ENCODE data around the gene RHOBTB3. TPM values are rescaled to one million over a fixed set of nuclear protein-coding genes. Genes with fewer than 3 reads are reported as not detected.

The RHOBTB3 gene
- total and polyA plus RNA-seq, 9 donors: 52.8 to 221 (median 180) TPM

DNA sequence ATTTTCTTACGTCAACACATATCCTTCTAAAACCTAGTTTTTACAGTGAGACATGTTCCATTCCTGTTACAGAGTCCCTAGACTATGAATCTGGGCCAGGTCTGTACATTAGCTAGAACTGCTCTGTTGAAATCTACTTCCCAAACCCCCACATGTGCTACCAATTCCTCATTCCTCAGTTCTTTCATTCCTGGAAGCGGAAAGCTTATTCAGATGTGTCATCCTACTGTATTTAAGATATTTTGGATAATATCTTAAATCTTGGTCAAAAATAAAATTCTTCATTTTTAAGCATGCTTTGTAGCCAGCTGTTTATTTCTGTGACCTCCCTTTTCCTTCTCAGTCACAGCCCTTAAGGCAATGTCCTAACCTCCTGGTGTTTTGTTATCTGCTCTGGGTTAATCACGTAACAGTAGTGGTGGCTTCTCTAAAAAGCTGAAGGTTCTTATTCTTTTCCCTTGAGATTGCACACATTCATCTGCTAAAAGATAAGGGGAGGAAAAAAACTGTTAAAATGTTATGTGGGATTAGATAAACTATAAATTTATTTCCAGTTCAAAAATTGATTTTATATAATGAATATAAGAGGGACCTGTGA, 55.8 kb downstream of the RHOBTB3 start:
- Histone ChIP-seq H3K36me3 (no peaks in the 10 kb centered on the region), H3K4me1 (ENCODE audit: insufficient read depth) (peaks cover 1% of the 10 kb centered on the region), H3K9me3 (no peaks in the 10 kb centered on the region), H3K27ac (no peak overlapping the region), H3K27me3 (no peaks in the 10 kb centered on the region), H3K4me3 (no peak overlapping the region)
- DNase-seq: no peak
- TF ChIP-seq, protein P1, sequence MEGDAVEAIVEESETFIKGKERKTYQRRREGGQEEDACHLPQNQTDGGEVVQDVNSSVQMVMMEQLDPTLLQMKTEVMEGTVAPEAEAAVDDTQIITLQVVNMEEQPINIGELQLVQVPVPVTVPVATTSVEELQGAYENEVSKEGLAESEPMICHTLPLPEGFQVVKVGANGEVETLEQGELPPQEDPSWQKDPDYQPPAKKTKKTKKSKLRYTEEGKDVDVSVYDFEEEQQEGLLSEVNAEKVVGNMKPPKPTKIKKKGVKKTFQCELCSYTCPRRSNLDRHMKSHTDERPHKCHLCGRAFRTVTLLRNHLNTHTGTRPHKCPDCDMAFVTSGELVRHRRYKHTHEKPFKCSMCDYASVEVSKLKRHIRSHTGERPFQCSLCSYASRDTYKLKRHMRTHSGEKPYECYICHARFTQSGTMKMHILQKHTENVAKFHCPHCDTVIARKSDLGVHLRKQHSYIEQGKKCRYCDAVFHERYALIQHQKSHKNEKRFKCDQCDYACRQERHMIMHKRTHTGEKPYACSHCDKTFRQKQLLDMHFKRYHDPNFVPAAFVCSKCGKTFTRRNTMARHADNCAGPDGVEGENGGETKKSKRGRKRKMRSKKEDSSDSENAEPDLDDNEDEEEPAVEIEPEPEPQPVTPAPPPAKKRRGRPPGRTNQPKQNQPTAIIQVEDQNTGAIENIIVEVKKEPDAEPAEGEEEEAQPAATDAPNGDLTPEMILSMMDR (IDR thresholded peaks at IDR 0.05): no peak
- TF ChIP-seq POLR2A (IDR thresholded peaks at IDR 0.05) (no peak), EP300 (IDR thresholded peaks at IDR 0.05) (no peak)
- intact Hi-C loops (cut with DNase I): loop anchor here in 3 of 4 donors (5.0 to 10.0 kb wide), 3 partner anchors 50 to 112 kb away; no protein-coding TSS in a partner anchor
- WGBS, 3 donors: 71 to 92% (median 88%) methylated on average over 3 of the region's 3 CpGs

DNA sequence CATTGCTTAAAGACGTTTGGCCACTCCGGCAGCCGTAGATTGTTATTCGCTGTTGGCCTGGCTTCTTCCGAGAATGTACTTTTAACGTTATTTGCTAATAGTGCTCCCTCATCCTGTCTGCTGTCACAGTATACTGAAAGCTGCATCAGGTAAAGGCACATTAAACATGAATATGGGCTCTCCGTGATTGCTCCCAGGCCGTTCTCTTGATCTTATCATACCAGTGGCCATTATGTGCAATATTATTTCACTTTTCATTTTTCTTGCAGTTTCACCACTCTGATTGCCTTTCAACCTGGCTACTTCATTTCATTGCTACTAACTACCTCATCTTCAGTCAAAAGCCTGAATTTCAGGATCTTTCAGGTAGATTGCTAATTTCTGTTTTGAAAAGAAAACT, 57.4 kb downstream of the RHOBTB3 start:
- Histone ChIP-seq H3K9me3 (no peaks in the 10 kb centered on the region), H3K4me3 (no peak overlapping the region), H3K27ac (no peak overlapping the region), H3K36me3 (no peaks in the 10 kb centered on the region), H3K27me3 (no peaks in the 10 kb centered on the region), H3K4me1 (ENCODE audit: insufficient read depth) (peaks cover 1% of the 10 kb centered on the region)
- intact Hi-C loops (cut with DNase I): loop anchor here in 3 of 4 donors (5.0 to 10.0 kb wide), 3 partner anchors 49 to 114 kb away; no protein-coding TSS in a partner anchor
- DNase-seq: no peak
- 89 to 93% (median 91%) methylated on average over 8 of the region's 8 CpGs for WGBS, 3 donors
- TF ChIP-seq EP300 (IDR thresholded peaks at IDR 0.05) (no peak), POLR2A (IDR thresholded peaks at IDR 0.05) (no peak)
- TF ChIP-seq, protein P1 (IDR thresholded peaks at IDR 0.05): no peak

DNA sequence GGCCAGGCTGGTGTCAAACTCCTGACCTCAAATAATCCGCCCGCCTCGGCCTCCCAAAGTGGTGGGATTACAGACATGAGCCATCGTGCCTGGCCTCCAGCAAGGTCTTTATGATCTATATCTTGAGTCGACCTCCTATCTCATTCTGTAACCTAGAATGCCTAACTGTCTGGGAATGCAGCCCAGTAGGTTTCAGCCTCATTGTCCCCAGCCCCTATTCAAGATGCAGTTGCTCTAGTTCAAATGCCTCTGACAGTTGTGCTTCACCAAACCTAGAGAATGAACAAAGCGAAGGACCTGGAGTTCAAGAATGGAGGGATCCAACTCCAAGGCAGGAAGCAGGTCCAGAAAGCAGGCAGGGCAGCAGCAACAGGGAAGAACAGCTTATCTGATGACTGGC, 60.6 kb downstream of the RHOBTB3 start:
- Histone ChIP-seq H3K27me3 (no peaks in the 10 kb centered on the region), H3K4me3 (no peak overlapping the region), H3K36me3 (no peaks in the 10 kb centered on the region), H3K9me3 (no peaks in the 10 kb centered on the region), H3K27ac (no peak overlapping the region), H3K4me1 (ENCODE audit: insufficient read depth) (peaks cover 2% of the 10 kb centered on the region)
- 89 to 94% (median 90%) methylated on average over 6 of the region's 6 CpGs for WGBS, 3 donors
- intact Hi-C loops (cut with DNase I): no loop called here
- TF ChIP-seq, protein P1 (IDR thresholded peaks at IDR 0.05): no peak
- TF ChIP-seq POLR2A (IDR thresholded peaks at IDR 0.05): no peak
- no peak for DNase-seq

DNA sequence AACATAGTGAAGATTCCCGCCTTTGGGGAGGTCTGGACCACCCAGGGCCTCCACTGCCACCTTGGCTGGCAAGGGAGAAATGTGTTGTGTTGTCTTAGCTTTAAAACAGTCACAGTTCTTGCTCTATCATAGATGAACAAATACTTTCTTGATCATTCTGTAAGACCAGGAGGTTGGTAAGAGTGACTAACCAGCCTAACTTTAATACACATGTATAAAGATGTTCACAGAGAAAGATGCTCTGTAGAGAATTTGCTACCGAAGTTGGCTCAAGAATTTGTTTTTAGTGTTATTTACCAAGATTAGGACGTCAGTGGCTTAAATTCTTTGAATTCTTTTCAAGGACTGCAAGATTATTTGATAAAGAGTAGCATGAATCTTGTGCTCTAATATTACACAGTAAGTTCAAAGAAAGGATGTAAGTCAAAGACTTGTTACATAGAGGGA, 63.0 kb downstream of the RHOBTB3 start:
- 36 to 46% (median 42%) methylated on average over 3 of the region's 3 CpGs for WGBS, 3 donors
- intact Hi-C loops (cut with DNase I): no loop called here
- no peak for TF ChIP-seq POLR2A (IDR thresholded peaks at IDR 0.05)
- TF ChIP-seq, protein P1 (IDR thresholded peaks at IDR 0.05): no peak
- TF ChIP-seq EP300 (IDR thresholded peaks at IDR 0.05): no peak

More for the DNA sequence above, 63.0 kb downstream of the RHOBTB3 start:
- no peaks in the 10 kb centered on the region for H3K36me3 ChIP-seq
- no peaks in the 10 kb centered on the region for H3K9me3 ChIP-seq
- H3K27me3 ChIP-seq: no peaks in the 10 kb centered on the region
- no peak overlapping the region for H3K4me3 ChIP-seq
- H3K27ac ChIP-seq: no peak overlapping the region
- H3K4me1 ChIP-seq (ENCODE audit: insufficient read depth): peaks cover 2% of the 10 kb centered on the region
- DNase-seq: no peak
